ENCODE data around the gene RASL12.

- TF ChIP-seq EZH2 (IDR thresholded peaks at IDR 0.05; ENCODE audit: borderline replicate concordance): no peak
- no peak for TF ChIP-seq CTCF (IDR thresholded peaks at IDR 0.05; ENCODE audit: poor library complexity)
Measured at GRCh38 chr15:65059369-65059750, 8.4 kb downstream of the RASL12 start.
